ENCODE measurements around the gene HNRNPUL1.

- no peak for TF ChIP-seq POLR2AphosphoS5 (IDR thresholded peaks at IDR 0.05; ENCODE audit: low read depth, low read length)
- no peak for TF ChIP-seq POLR2A (IDR thresholded peaks at IDR 0.05; ENCODE audit: low read depth, low read length)
- no peak for TF ChIP-seq SPI1 (IDR thresholded peaks at IDR 0.05; ENCODE audit: low read depth, low read length)
- TF ChIP-seq POU2F2 (IDR thresholded peaks at IDR 0.05; ENCODE audit: low read depth, low read length), result no peak
- TF ChIP-seq TAF1 (IDR thresholded peaks at IDR 0.05; ENCODE audit: low read depth, low read length), result no peak
- TF ChIP-seq PAX5 (IDR thresholded peaks at IDR 0.05; ENCODE audit: insufficient read depth, low read length, severe bottlenecking), result no peak
These were observed 64.1 kb downstream of the HNRNPUL1 start for GRCh38 chr19:41328157-41328841.

Data from GM12891 (cell line).